HepG2 (cell line): ENCODE measurements around the gene WNT3A. TPM values are rescaled to one million over a fixed set of nuclear protein-coding genes. Genes with fewer than 3 reads are reported as not detected.

Experiments
- CBFB ChIP-seq: sonication (generic); formaldehyde crosslinking; IDR thresholded peaks from 2 replicates; pipeline ENCODE4 v1.4.0; 2020; ENCODE audit warnings: missing genetic modification reagents
- CREM ChIP-seq, 2 experiments: sonication (generic) in 1 of 2; formaldehyde crosslinking in 1 of 2; IDR thresholded peaks; 2 replicates each; pipeline versions ENCODE4 v1.4.0 to v1.6.1; 2016 to 2020; ENCODE audit warnings: antibody characterized with exemption in 1 of 2, mild to moderate bottlenecking in 1 of 2, missing genetic modification reagents in 1 of 2
- DNMT3B ChIP-seq: conservative IDR thresholded peaks from 2 replicates; pipeline ENCODE4 v1.6.1; 2016; ENCODE audit warnings: missing biosample characterization, control low read depth
- GATAD2A ChIP-seq: IDR thresholded peaks from 2 replicates; pipeline ENCODE4 v1.6.1; 2016
- KAT7 ChIP-seq: IDR thresholded peaks from 2 replicates; pipeline ENCODE4 v1.6.1; 2018; ENCODE audit warnings: borderline replicate concordance, missing compliant biosample characterization
- KDM3A ChIP-seq: IDR thresholded peaks from 2 replicates; pipeline ENCODE4 v1.6.1; 2018; ENCODE audit warnings: low read depth, missing compliant biosample characterization
- MATR3 ChIP-seq: sonication (generic); formaldehyde crosslinking; IDR thresholded peaks from 2 replicates; pipeline ENCODE4 v1.4.0; 2020; ENCODE audit warnings: missing genetic modification reagents
- PHF8 ChIP-seq: sonication (generic); formaldehyde crosslinking; IDR thresholded peaks from 2 replicates; pipeline ENCODE4 v1.5.0; 2020; ENCODE audit warnings: missing genetic modification reagents
- ZBTB3 ChIP-seq: sonication (generic); formaldehyde crosslinking; IDR thresholded peaks from 2 replicates; pipeline ENCODE4 v1.4.0; 2020; ENCODE audit warnings: low read depth, mild to moderate bottlenecking, moderate library complexity, missing genetic modification reagents, borderline replicate concordance
- ZNF263 ChIP-seq: sonication (generic); formaldehyde crosslinking; IDR thresholded peaks from 2 replicates; pipeline ENCODE4 v1.4.0; 2020; ENCODE audit warnings: missing genetic modification reagents
- ZNF337 ChIP-seq: sonication (generic); formaldehyde crosslinking; IDR thresholded peaks from 2 replicates; pipeline ENCODE4 v1.5.1; 2020; ENCODE audit warnings: missing genetic modification reagents, low read depth, mild to moderate bottlenecking, borderline replicate concordance
- ZNF441 ChIP-seq: sonication (generic); formaldehyde crosslinking; IDR thresholded peaks from 2 replicates; pipeline ENCODE4 v1.7.0; 2021; ENCODE audit warnings: missing genetic modification reagents, borderline replicate concordance
- ZNF530 ChIP-seq: sonication (generic); formaldehyde crosslinking; IDR thresholded peaks from 2 replicates; pipeline ENCODE4 v1.5.0; 2020; ENCODE audit warnings: low read depth, mild to moderate bottlenecking, missing genetic modification reagents
- ZNF709 ChIP-seq: sonication (generic); formaldehyde crosslinking; IDR thresholded peaks from 2 replicates; pipeline ENCODE4 v1.5.0; 2020; ENCODE audit warnings: mild to moderate bottlenecking, missing genetic modification reagents
- polyA plus RNA-seq, 8 experiments: library from polyadenylated mRNA; depleted of rRNA in 3 of 8; stranded (reverse) in 7 of 8; unstranded in 1 of 8; fragments of >200 nt; fragmentation: Illumina TruSeq in 4 of 8; extraction: Trizol in 4 of 8; gene quantifications; 2 replicates each; pipeline versions ENCODE4 v1.2.1 to v1.2.3, GENCODE V29; 2011 to 2016; ENCODE audit warnings: low read depth in 4 of 8, missing spikeins in 1 of 8, mixed read lengths in 1 of 8; ENCODE audit not compliant: insufficient read depth in 1 of 8
- total RNA-seq, 5 experiments: library from RNA; depleted of rRNA; stranded (reverse); fragments of >200 nt; fragmentation: Illumina TruSeq; extraction: Trizol; gene quantifications; 2 replicates each; pipeline ENCODE4 v1.2.3, GENCODE V29; 2016; ENCODE audit warnings: low read depth in 1 of 5
- TF ChIP-seq, protein P1 (sequence below): sonication (generic); formaldehyde crosslinking; IDR thresholded peaks from 2 replicates; pipeline ENCODE4 v1.5.0; 2020; ENCODE audit warnings: missing genetic modification reagents
- TF ChIP-seq, protein P2 (sequence below): conservative IDR thresholded peaks from 2 replicates; pipeline ENCODE4 v1.6.1; 2018; ENCODE audit warnings: missing genetic modification reagents
- TF ChIP-seq, protein P3 (sequence below): sonication (generic); formaldehyde crosslinking; IDR thresholded peaks from 2 replicates; pipeline ENCODE4 v1.4.0; 2020; ENCODE audit warnings: missing genetic modification reagents
- TF ChIP-seq, protein P4 (sequence below): sonication (generic); IDR thresholded peaks from 2 replicates; pipeline ENCODE4 v1.6.1; 2016; ENCODE audit warnings: low read depth, borderline replicate concordance
- TF ChIP-seq, protein P5 (sequence below): IDR thresholded peaks from 2 replicates; pipeline ENCODE4 v1.6.1; 2016; ENCODE audit warnings: missing compliant biosample characterization, missing genetic modification reagents, borderline replicate concordance
- TF ChIP-seq, protein P6 (sequence below): sonication (generic); formaldehyde crosslinking; IDR thresholded peaks from 2 replicates; pipeline ENCODE4 v1.5.0; 2020; ENCODE audit warnings: mild to moderate bottlenecking, missing genetic modification reagents

Gene WNT3A
- total and polyA plus RNA-seq, 2 of the 13 experiments (the other 11 are each of a cell fraction or from before 2014, with no cell fraction given): not detected

DNA sequence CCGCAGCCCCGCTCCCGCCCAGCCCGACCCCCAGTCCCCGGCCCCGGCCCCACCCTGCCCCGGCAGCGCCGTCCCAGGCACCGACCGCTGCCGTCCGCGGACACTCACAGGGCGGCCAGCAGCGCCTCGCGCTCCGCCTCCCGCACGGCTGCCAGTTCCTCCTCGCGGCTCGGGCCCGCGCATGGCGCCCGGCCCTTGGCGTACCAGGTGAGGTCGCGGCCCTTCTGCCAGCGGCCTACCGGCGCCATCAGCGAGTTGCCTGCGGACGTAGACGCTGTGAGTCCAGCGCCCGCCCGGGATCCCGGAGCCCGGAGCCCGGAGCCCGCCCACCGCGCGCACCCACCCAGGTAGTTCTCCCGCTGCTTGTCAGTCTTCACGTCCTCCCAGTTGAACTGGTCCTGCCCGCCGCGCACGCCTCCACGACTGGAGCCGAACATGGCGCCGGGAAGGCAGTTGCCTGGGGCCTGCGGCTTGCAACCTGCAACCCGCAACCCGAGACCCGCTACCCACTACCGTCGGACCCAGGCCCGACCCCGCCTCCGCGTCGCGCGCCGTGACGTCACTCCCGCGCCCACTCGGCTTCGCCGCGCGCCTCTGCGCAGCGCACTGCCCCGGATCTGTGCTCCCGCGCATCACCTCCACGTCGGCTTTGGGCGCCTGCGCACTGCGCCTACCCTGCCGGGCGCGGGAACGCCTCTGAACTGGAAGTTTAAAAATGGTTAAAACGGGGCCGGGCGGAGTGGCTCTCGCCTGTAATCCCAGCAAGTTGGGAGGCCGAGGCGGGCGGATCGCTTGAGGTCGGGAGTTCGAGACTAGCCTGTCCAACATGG lies 96.2 kb downstream of the WNT3A start, which contains the start of gene C1orf35 (continued):
- TF ChIP-seq KDM3A (CRISPR knock-in tag) (peak; percentile 83), ZNF441 (CRISPR knock-in tag) (0 out of 2 replicates have a peak, but pooled peaks have one; percentile 6), DNMT3B (CRISPR knock-in tag) (0 out of 2 replicates have a peak, but pooled peaks have one; percentile 27), PHF8 (CRISPR knock-in tag) (peak; percentile 92), GATAD2A (CRISPR knock-in tag) (0 out of 2 replicates have a peak, but pooled peaks have one; percentile 21), ZNF263 (CRISPR knock-in tag) (peak; percentile 59; the same call in 1 of the 2 replicates), CREM (IDR thresholded peaks at IDR 0.05) (peak; percentile 88), CREM (CRISPR knock-in tag; IDR thresholded peaks at IDR 0.05) (peak; percentile 88), ZNF337 (CRISPR knock-in tag) (no peak), CBFB (CRISPR knock-in tag) (peak; percentile 67), KAT7 (CRISPR knock-in tag) (peak; percentile 91), ZBTB3 (no peak), ZNF530 (no peak), MATR3 (CRISPR knock-in tag) (no peak), ZNF709 (0 out of 2 replicates have a peak, but pooled peaks have one; percentile 44)
- TF ChIP-seq, protein P1, sequence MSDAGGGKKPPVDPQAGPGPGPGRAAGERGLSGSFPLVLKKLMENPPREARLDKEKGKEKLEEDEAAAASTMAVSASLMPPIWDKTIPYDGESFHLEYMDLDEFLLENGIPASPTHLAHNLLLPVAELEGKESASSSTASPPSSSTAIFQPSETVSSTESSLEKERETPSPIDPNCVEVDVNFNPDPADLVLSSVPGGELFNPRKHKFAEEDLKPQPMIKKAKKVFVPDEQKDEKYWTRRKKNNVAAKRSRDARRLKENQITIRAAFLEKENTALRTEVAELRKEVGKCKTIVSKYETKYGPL (CRISPR knock-in tag): no peak
- TF ChIP-seq, protein P2, sequence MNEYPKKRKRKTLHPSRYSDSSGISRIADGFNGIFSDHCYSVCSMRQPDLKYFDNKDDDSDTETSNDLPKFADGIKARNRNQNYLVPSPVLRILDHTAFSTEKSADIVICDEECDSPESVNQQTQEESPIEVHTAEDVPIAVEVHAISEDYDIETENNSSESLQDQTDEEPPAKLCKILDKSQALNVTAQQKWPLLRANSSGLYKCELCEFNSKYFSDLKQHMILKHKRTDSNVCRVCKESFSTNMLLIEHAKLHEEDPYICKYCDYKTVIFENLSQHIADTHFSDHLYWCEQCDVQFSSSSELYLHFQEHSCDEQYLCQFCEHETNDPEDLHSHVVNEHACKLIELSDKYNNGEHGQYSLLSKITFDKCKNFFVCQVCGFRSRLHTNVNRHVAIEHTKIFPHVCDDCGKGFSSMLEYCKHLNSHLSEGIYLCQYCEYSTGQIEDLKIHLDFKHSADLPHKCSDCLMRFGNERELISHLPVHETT (CRISPR knock-in tag): peak; percentile 80; the same call in 1 of the 2 replicates
- TF ChIP-seq, protein P3, sequence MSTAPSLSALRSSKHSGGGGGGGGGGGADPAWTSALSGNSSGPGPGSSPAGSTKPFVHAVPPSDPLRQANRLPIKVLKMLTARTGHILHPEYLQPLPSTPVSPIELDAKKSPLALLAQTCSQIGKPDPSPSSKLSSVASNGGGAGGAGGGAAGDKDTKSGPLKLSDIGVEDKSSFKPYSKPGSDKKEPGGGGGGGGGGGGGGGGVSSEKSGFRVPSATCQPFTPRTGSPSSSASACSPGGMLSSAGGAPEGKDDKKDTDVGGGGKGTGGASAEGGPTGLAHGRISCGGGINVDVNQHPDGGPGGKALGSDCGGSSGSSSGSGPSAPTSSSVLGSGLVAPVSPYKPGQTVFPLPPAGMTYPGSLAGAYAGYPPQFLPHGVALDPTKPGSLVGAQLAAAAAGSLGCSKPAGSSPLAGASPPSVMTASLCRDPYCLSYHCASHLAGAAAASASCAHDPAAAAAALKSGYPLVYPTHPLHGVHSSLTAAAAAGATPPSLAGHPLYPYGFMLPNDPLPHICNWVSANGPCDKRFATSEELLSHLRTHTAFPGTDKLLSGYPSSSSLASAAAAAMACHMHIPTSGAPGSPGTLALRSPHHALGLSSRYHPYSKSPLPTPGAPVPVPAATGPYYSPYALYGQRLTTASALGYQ (CRISPR knock-in tag): no peak; the same call in none of the 2 replicates
- TF ChIP-seq, protein P4, sequence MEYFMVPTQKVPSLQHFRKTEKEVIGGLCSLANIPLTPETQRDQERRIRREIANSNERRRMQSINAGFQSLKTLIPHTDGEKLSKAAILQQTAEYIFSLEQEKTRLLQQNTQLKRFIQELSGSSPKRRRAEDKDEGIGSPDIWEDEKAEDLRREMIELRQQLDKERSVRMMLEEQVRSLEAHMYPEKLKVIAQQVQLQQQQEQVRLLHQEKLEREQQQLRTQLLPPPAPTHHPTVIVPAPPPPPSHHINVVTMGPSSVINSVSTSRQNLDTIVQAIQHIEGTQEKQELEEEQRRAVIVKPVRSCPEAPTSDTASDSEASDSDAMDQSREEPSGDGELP: no peak
- TF ChIP-seq, protein P5, sequence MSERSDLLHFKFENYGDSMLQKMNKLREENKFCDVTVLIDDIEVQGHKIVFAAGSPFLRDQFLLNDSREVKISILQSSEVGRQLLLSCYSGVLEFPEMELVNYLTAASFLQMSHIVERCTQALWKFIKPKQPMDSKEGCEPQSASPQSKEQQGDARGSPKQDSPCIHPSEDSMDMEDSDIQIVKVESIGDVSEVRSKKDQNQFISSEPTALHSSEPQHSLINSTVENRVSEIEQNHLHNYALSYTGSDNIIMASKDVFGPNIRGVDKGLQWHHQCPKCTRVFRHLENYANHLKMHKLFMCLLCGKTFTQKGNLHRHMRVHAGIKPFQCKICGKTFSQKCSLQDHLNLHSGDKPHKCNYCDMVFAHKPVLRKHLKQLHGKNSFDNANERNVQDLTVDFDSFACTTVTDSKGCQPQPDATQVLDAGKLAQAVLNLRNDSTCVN: peak; percentile 69; the same call in 1 of the 2 replicates
- TF ChIP-seq, protein P6, sequence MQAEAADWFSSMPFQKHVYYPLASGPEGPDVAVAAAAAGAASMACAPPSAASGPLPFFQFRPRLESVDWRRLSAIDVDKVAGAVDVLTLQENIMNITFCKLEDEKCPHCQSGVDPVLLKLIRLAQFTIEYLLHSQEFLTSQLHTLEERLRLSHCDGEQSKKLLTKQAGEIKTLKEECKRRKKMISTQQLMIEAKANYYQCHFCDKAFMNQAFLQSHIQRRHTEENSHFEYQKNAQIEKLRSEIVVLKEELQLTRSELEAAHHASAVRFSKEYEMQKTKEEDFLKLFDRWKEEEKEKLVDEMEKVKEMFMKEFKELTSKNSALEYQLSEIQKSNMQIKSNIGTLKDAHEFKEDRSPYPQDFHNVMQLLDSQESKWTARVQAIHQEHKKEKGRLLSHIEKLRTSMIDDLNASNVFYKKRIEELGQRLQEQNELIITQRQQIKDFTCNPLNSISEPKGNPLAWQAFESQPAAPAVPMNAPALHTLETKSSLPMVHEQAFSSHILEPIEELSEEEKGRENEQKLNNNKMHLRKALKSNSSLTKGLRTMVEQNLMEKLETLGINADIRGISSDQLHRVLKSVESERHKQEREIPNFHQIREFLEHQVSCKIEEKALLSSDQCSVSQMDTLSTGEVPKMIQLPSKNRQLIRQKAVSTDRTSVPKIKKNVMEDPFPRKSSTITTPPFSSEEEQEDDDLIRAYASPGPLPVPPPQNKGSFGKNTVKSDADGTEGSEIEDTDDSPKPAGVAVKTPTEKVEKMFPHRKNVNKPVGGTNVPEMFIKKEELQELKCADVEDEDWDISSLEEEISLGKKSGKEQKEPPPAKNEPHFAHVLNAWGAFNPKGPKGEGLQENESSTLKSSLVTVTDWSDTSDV (CRISPR knock-in tag): peak; percentile 87; the same call in 1 of the 2 replicates
